A673 (cell line): ENCODE results near the gene PDE4B. TPM values are rescaled to one million over a fixed set of nuclear protein-coding genes. Genes with fewer than 3 reads are reported as not detected.

Source experiments
- BruUV-seq: library from RNA; stranded (reverse); fragments of 400-500 nt; replicated peaks from 2 replicates; lab custom pipeline; 2021; lab: Mats Ljungman, UMichigan
- CTCF ChIA-PET: fragments of 300-600 bp; sonication (Branson Sonifier 250); formaldehyde crosslinking; loops from one replicate; lab custom pipeline; 2022; ENCODE audit warnings: antibody characterized with exemption; lab: Charles Lee
- POLR2A ChIA-PET: fragments of 300-600 bp; sonication (Branson Sonifier 250); formaldehyde crosslinking; loops from one replicate; lab custom pipeline; 2022; ENCODE audit warnings: antibody characterized with exemption; ENCODE audit not compliant: low non-redundant PET; lab: Charles Lee
- DNase-seq: peaks from one replicate; pipeline ENCODE4 v3.0.0-alpha.2; 2015; ENCODE audit warnings: low spot score
- H3K27ac ChIP-seq: fragments of 200-600 bp; sonication (generic); 2 replicates; pipeline ENCODE4 v1.5.1; 2016; ENCODE audit warnings: mixed run types, low read depth, mild to moderate bottlenecking, mixed read lengths, antibody characterized with exemption, low read length; ENCODE audit not compliant: poor library complexity, severe bottlenecking
- H3K27me3 ChIP-seq: fragments of 200-600 bp; sonication (generic); replicated peaks from 2 replicates; pipeline ENCODE4 v1.6.1; 2017; ENCODE audit warnings: mixed run types, low read depth, mild to moderate bottlenecking, mixed read lengths, antibody characterized with exemption, low read length; ENCODE audit not compliant: insufficient read depth, poor library complexity
- H3K36me3 ChIP-seq: fragments of 200-600 bp; sonication (generic); 2 replicates; pipeline ENCODE4 v1.6.1; 2016; ENCODE audit warnings: mixed run types, mild to moderate bottlenecking, mixed read lengths, antibody characterized with exemption, low read length; ENCODE audit not compliant: insufficient read depth, poor library complexity, severe bottlenecking
- H3K4me1 ChIP-seq: fragments of 200-600 bp; sonication (generic); 2 replicates; pipeline ENCODE4 v1.6.1; 2017; ENCODE audit warnings: mixed run types, mild to moderate bottlenecking, mixed read lengths, antibody characterized with exemption, low read length; ENCODE audit not compliant: insufficient read depth, poor library complexity, severe bottlenecking
- H3K4me3 ChIP-seq: fragments of 200-600 bp; sonication (generic); 2 replicates; pipeline ENCODE4 v1.5.1; 2016; ENCODE audit warnings: low read depth, mixed run types, mild to moderate bottlenecking, mixed read lengths, low read length; ENCODE audit not compliant: poor library complexity, severe bottlenecking
- H3K9me3 ChIP-seq: fragments of 200-600 bp; sonication (generic); 2 replicates; pipeline ENCODE4 v1.6.1; 2016; ENCODE audit warnings: mixed run types, low read depth, mild to moderate bottlenecking, mixed read lengths, antibody characterized with exemption, low read length; ENCODE audit not compliant: poor library complexity, severe bottlenecking
- EZH2 ChIP-seq: fragments of 200-600 bp; sonication (generic); IDR thresholded peaks from 2 replicates; pipeline ENCODE4 v1.6.1; 2017; ENCODE audit warnings: borderline replicate concordance, low read depth, mild to moderate bottlenecking, mixed read lengths, antibody characterized with exemption, low read length; ENCODE audit not compliant: poor library complexity, severe bottlenecking
- intact Hi-C: fragments of 100-400 bp; cut with micrococcal nuclease; formaldehyde crosslinking; loops from one replicate; pipeline ENCODE4 v1.10.0; 2022; ENCODE audit not compliant: unreplicated experiment
- total RNA-seq: library from RNA; stranded (reverse); gene quantifications from 2 replicates; pipeline ENCODE4 v1.2.3, GENCODE V29; 2021
- TF ChIP-seq, protein P1 (sequence below): fragments of 300-800, 200-600 bp; sonication (generic); conservative IDR thresholded peaks from 2 replicates; pipeline ENCODE4 v1.5.1; 2017; ENCODE audit warnings: low read depth, mild to moderate bottlenecking, antibody characterized with exemption, low read length, moderate library complexity, mixed read lengths

PDE4B gene
- total RNA-seq, 1 experiment from 2014 or later: 20.0 TPM

DNA sequence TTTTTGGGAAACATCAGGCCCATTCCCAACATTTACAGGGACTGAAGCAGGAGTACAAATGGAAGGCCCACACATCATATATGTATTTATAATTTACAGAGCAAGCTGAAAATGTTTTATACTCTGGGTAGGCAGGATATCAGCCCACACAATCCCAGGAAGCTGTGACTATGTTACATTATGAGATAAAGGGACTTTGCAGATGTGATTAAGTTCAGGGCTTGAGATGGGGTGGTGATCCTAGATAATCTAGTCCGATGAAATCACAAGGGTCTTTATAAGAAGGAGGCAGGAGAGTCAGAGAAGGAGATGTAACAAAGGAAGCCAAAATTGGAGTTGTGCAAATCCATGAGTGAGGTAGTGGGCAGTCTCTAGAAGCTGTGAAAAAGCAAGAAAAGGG lies 160.5 kb downstream of the PDE4B start:
- intact Hi-C loops: no loop called here
- Histone ChIP-seq H3K9me3 (no peaks in the 10 kb centered on the region), H3K27me3 (no peaks in the 10 kb centered on the region), H3K27ac (no peak overlapping the region), H3K36me3 (no peaks in the 10 kb centered on the region), H3K4me1 (no peaks in the 10 kb centered on the region), H3K4me3 (no peak overlapping the region)
- POLR2A ChIA-PET: no interaction called here
- no peak for TF ChIP-seq EZH2
- TF ChIP-seq, protein P1, sequence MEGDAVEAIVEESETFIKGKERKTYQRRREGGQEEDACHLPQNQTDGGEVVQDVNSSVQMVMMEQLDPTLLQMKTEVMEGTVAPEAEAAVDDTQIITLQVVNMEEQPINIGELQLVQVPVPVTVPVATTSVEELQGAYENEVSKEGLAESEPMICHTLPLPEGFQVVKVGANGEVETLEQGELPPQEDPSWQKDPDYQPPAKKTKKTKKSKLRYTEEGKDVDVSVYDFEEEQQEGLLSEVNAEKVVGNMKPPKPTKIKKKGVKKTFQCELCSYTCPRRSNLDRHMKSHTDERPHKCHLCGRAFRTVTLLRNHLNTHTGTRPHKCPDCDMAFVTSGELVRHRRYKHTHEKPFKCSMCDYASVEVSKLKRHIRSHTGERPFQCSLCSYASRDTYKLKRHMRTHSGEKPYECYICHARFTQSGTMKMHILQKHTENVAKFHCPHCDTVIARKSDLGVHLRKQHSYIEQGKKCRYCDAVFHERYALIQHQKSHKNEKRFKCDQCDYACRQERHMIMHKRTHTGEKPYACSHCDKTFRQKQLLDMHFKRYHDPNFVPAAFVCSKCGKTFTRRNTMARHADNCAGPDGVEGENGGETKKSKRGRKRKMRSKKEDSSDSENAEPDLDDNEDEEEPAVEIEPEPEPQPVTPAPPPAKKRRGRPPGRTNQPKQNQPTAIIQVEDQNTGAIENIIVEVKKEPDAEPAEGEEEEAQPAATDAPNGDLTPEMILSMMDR: no peak
- no TSS peak for BruUV-seq
- CTCF ChIA-PET: interaction anchor here (0.6 kb wide), 1 partner anchor 173 kb away, joined by 3 read pairs; no protein-coding TSS in a partner anchor
- DNase-seq: no peak

DNA sequence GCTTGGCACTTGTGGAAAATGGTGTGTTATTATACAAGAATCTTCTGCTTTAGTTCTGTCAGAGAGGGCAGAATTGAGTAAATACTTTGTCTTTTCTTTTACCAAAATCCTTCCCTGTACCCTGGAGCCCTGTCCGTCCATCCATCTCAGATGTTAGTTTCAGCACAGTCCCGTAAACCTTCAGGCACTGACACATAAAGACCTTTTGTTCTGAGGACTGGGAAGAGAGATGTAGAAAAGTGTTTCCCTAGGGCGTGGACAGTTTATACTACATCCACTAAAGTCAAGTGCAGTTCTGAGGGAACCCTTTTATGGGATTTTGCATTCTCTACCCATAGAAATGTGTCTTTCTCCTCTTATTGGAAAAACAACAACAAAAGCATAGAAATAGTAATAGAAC lies 162.4 kb downstream of the PDE4B start:
- no TSS peak for BruUV-seq

DNA sequence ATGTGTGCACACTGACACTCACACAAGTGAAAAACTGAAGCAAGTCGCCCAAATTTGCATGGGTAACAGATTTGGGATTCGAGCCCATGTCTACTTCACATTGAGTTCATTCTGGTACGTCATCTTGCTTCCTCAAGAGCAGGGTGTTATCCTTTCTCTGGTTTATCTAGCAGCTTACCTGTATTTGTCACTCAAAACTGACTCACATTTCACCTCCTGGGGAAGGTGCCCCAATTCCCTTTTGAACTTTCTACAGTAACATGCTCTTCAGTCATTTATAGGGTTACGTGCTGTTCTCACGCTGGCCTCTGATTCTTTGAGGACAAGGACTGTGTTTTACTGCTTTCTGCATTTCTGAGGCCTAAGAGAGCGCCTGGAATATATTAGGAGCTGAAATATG lies 162.8 kb downstream of the PDE4B start:
- DNase-seq: no peak
- BruUV-seq: no TSS peak
- no peaks in the 10 kb centered on the region for H3K9me3 ChIP-seq
- POLR2A ChIA-PET: no interaction called here
- TF ChIP-seq, protein P1: no peak
- TF ChIP-seq EZH2: no peak
- CTCF ChIA-PET: interaction anchor here (2.6 kb wide), 1 partner anchor 286 kb away, joined by 8 read pairs; no protein-coding TSS in a partner anchor
- H3K27me3 ChIP-seq: no peaks in the 10 kb centered on the region
- intact Hi-C loops: loop anchor here (5.0 kb wide), 1 partner anchor 547 kb away; no protein-coding TSS in a partner anchor
- no peak overlapping the region for H3K4me3 ChIP-seq
- H3K27ac ChIP-seq: no peak overlapping the region
- H3K36me3 ChIP-seq: no peaks in the 10 kb centered on the region
- H3K4me1 ChIP-seq: no peaks in the 10 kb centered on the region

More for the DNA sequence above, 162.4 kb downstream of the PDE4B start:
- Histone ChIP-seq H3K4me1 (no peaks in the 10 kb centered on the region), H3K36me3 (no peaks in the 10 kb centered on the region), H3K4me3 (no peak overlapping the region), H3K9me3 (no peaks in the 10 kb centered on the region), H3K27ac (no peak overlapping the region), H3K27me3 (no peaks in the 10 kb centered on the region)
- CTCF ChIA-PET: interaction anchor here (2.6 kb wide), 1 partner anchor 287 kb away, joined by 8 read pairs; no protein-coding TSS in a partner anchor
- POLR2A ChIA-PET: no interaction called here
- intact Hi-C loops: loop anchor here (5.0 kb wide), 1 partner anchor 547 kb away; no protein-coding TSS in a partner anchor
- no peak for TF ChIP-seq EZH2
- TF ChIP-seq, protein P1: no peak
- DNase-seq: no peak
